Bronchial epithelial cell (primary cell): ENCODE measurements around the gene ZNF326. TPM values are rescaled to one million over a fixed set of nuclear protein-coding genes. Genes with fewer than 3 reads are reported as not detected.

Experiments used
- DNase-seq: peaks from one replicate; pipeline ENCODE4 v3.0.0-alpha.2; 2010; ENCODE audit warnings: low read depth
- FAIRE-seq: peaks from 2 replicates; lab custom pipeline; 2011; peaks lifted over from hg19 to GRCh38; lab: Jason Lieb, UNC
- H3K27me3 ChIP-seq: 2 replicates; pipeline ENCODE4 v1.5.1; 2011; ENCODE audit warnings: low read length; ENCODE audit not compliant: control insufficient read depth, insufficient read depth
- H3K36me3 ChIP-seq: 2 replicates; pipeline ENCODE4 v1.5.1; 2011; ENCODE audit warnings: low read length; ENCODE audit not compliant: control insufficient read depth, insufficient read depth
- H3K4me3 ChIP-seq: 2 replicates; pipeline ENCODE4 v1.5.1; 2011; ENCODE audit warnings: mild to moderate bottlenecking, low read depth, low read length, control low read depth
- total RNA-seq: library from RNA; depleted of rRNA; stranded (reverse); fragments of >200 nt; gene quantifications from 2 replicates; pipeline ENCODE4 v1.2.1, GENCODE V29; 2014
- TF ChIP-seq, protein P1 (sequence below): IDR thresholded peaks from 2 replicates; pipeline ENCODE4 v1.5.1; 2011; ENCODE audit warnings: mild to moderate bottlenecking, moderate library complexity, low read length, control low read depth, inconsistent platforms; ENCODE audit not compliant: insufficient read depth, severe bottlenecking

ZNF326 gene
- total RNA-seq, 1 donor from 2014 or later, result 5.5 TPM

DNA sequence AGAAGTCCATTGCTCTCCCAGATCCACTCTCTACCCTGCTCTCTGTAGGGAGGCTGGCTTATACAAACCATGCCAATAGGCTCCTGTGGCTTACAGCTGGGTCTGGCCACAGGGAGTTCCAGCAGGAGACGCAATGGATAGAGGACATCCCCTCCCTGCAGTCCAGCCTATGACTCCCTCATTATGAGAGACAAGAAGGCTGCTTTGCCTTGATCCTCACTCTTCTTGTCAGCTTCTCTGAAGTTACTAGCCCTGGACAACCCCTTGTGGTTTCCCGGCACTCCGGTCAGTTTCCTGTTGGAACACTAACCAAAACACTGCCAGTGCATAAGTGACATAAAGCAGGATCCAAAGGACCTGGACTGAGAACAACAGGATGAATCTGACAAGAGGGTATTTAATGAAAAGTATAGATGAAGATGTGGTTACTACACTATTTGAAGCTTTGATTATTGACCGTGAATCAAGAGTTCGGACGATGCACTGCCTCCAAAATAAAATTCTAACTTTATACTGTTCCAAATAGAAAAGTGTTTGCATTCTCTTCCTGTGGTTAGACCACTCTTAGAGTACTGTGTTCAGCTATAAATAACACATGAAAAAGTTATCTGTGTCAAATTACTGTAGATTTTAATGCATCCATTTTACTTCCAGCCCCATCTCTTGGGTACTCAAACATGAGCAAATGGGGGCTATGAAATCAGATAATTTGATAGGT is 32.7 kb upstream of the ZNF326 start:
- no peak for DNase-seq
- no peak for FAIRE-seq
- H3K27me3 ChIP-seq, result no peaks in the 10 kb centered on the region
- H3K36me3 ChIP-seq, result no peaks in the 10 kb centered on the region
- TF ChIP-seq, protein P1, sequence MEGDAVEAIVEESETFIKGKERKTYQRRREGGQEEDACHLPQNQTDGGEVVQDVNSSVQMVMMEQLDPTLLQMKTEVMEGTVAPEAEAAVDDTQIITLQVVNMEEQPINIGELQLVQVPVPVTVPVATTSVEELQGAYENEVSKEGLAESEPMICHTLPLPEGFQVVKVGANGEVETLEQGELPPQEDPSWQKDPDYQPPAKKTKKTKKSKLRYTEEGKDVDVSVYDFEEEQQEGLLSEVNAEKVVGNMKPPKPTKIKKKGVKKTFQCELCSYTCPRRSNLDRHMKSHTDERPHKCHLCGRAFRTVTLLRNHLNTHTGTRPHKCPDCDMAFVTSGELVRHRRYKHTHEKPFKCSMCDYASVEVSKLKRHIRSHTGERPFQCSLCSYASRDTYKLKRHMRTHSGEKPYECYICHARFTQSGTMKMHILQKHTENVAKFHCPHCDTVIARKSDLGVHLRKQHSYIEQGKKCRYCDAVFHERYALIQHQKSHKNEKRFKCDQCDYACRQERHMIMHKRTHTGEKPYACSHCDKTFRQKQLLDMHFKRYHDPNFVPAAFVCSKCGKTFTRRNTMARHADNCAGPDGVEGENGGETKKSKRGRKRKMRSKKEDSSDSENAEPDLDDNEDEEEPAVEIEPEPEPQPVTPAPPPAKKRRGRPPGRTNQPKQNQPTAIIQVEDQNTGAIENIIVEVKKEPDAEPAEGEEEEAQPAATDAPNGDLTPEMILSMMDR, result no peak
- no peak overlapping the region for H3K4me3 ChIP-seq

DNA sequence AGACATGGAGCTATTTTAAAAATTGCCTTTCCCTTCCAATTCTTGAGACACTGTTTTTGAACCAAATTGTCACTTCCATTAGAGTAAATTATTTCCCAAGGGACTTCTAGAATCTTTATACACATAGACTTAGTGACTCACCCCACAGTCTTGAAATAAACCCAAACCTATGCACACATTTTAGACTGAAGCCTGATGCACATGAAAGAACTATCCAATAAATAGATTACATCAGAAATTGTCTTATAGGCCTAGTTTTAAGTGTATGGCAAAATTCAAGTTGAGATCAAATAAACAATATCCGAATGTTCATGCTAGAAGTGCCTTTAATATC is 32.2 kb upstream of the ZNF326 start:
- FAIRE-seq (no peak), DNase-seq (no peak)
- Histone ChIP-seq H3K36me3 (no peaks in the 10 kb centered on the region), H3K27me3 (no peaks in the 10 kb centered on the region), H3K4me3 (no peak overlapping the region)
- TF ChIP-seq, protein P1, result no peak

DNA sequence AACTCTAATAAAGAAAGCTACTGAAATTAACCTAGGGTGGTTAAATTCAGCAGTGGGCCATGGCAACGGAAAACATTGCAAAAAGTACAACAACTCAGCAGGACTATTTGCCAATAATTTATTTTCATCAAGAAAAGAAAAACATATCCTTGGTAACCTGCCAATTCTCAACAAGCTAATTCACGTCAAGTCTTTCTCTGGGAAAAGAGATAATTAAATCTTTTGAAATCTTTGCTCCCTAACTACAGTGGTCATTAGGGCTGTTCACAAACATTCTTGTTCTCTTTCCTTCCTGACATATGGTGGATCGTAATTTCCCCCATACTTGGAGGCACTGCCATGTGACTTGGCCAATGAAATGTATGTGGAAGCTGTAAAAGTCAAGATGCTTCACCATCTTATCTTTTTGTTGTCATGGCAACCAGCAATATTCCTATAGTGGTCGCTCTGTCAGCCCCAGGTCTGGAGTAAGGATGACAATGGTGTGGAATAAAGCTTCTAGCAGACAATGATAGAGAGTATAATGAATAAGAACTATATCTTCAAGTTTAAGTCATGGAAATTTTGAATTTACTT is 29.6 kb upstream of the ZNF326 start:
- no peaks in the 10 kb centered on the region for H3K27me3 ChIP-seq
- H3K4me3 ChIP-seq, result no peak overlapping the region
- TF ChIP-seq, protein P1, result no peak
- DNase-seq, result no peak
- H3K36me3 ChIP-seq, result no peaks in the 10 kb centered on the region
- no peak for FAIRE-seq

DNA sequence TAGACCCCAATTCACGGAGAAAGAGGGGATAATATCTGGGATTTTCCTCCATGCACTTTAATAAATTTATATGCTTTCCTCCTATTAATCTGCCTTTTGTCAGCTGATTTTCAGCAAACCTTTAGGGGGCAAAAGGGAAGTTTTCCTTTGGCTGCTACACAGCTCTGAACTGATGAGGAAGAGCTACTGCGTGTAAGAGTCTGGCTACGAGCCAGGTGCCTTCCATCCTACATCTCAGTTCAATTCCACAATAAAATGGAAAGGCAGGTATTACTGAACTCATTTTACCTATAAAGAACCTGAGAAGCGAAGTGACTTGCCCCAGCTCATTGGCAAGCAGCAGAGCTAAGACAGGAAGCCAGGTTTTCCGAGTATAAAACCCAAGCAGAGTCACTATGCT is 28.3 kb upstream of the ZNF326 start:
- TF ChIP-seq, protein P1, result no peak
- H3K36me3 ChIP-seq, result no peaks in the 10 kb centered on the region
- peak; percentile 64 for FAIRE-seq
- no peak overlapping the region for H3K4me3 ChIP-seq
- H3K27me3 ChIP-seq, result no peaks in the 10 kb centered on the region
- DNase-seq, result no peak

DNA sequence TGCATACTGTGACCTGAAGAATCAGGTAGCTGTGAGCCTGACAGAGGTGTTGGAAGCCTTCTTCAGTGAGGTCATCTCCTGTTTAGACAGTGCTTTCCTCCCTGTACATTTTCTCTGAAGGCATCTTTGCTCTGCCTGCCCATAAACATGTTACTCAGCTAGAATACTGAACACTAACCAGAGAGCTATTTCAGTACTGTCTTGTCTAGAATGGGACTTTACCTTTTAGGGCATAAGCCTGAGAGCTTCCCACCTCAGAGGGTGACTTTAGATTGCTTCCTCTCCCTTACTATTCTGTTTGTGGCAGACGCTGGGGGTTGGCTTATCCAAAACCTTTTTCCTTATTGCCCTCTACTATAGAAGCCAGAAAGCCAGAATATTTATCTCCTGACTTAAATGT is 23.3 kb upstream of the ZNF326 start:
- Histone ChIP-seq H3K27me3 (no peaks in the 10 kb centered on the region), H3K36me3 (no peaks in the 10 kb centered on the region), H3K4me3 (no peak overlapping the region)
- FAIRE-seq (no peak), DNase-seq (peak; percentile 59)
- TF ChIP-seq, protein P1, result no peak
